B cell (primary cell): ENCODE results near the gene GAREM1. TPM values are rescaled to one million over a fixed set of nuclear protein-coding genes. Genes with fewer than 3 reads are reported as not detected.

Experiments used
- ATAC-seq: fragments of 200-7000 bp; cut with Tn5 transposase; one replicate; pipeline ENCODE4 v1.10.0; 2021; ENCODE audit warnings: low read depth, mild to moderate bottlenecking, moderate number of reproducible peaks, moderate library complexity
- CTCF ChIA-PET: fragments of 350-600 bp; sonication (Branson Sonifier 250); formaldehyde crosslinking; loops from one replicate; lab custom pipeline; 2021; ENCODE audit warnings: antibody characterized with exemption, inconsistent platforms; lab: Charles Lee
- POLR2A ChIA-PET: fragments of 350-600 bp; sonication (Branson Sonifier 250); formaldehyde crosslinking; loops from one replicate; lab custom pipeline; 2021; ENCODE audit warnings: antibody characterized with exemption; lab: Charles Lee
- DNase-seq: peaks from one replicate; pipeline ENCODE4 v3.0.0; 2013
- H2AFZ ChIP-seq: 2 replicates; pipeline ENCODE4 v1.6.1; 2012; ENCODE audit warnings: mild to moderate bottlenecking, low read depth, low read length; ENCODE audit not compliant: insufficient read depth, poor library complexity, severe bottlenecking
- H3K27ac ChIP-seq, 2 donors: 1 replicate in 1 of 2; 2 replicates in 1 of 2; pipeline ENCODE4 v1.5.1; 2012 to 2013; ENCODE audit warnings: low read length in 2 of 2, mild to moderate bottlenecking in 2 of 2, moderate library complexity in 1 of 2
- H3K27me3 ChIP-seq, 4 experiments: fragments of 200-600 bp in 1 of 4; sonication (generic) in 1 of 4; replicated peaks in 1 of 4; 1 replicate in 2 of 4; 2 replicates in 2 of 4; pipeline versions ENCODE4 v1.6.1 to v1.7.0; 2013 to 2016; ENCODE audit warnings: low read length in 3 of 4, mild to moderate bottlenecking in 2 of 4, mixed read lengths in 1 of 4, moderate library complexity in 1 of 4; ENCODE audit not compliant: insufficient read depth in 4 of 4, control insufficient read depth in 3 of 4; ENCODE audit errors: control extremely low read depth in 1 of 4
- H3K36me3 ChIP-seq, 2 experiments: replicated peaks in 1 of 2; 1 replicate in 1 of 2; 2 replicates in 1 of 2; pipeline versions ENCODE4 v1.6.1 to v1.7.1; 2013; ENCODE audit warnings: low read length in 1 of 2; ENCODE audit not compliant: insufficient read depth in 2 of 2, control insufficient read depth in 1 of 2; ENCODE audit errors: control extremely low read depth in 1 of 2, extremely low read depth in 1 of 2
- H3K4me1 ChIP-seq, 2 donors: fragments of 200-600 bp in 1 of 2; sonication (generic) in 1 of 2; 1 replicate in 1 of 2; 2 replicates in 1 of 2; pipeline versions ENCODE4 v1.5.1 to v1.6.1; 2013 to 2017; ENCODE audit warnings: low read length in 2 of 2; ENCODE audit not compliant: control insufficient read depth in 2 of 2, insufficient read depth in 2 of 2
- H3K4me2 ChIP-seq: replicated peaks from 2 replicates; pipeline ENCODE3; 2012; ENCODE audit warnings: mild to moderate bottlenecking, low read depth, low read length; ENCODE audit not compliant: poor library complexity, severe bottlenecking
- H3K4me3 ChIP-seq, 5 experiments: fragments of 200-600 bp in 1 of 5; sonication (generic) in 1 of 5; 1 replicate in 3 of 5; 2 replicates in 2 of 5; pipeline versions ENCODE4 v1.5.1 to v1.7.0; 2011 to 2016; ENCODE audit warnings: low read length in 4 of 5, mild to moderate bottlenecking in 4 of 5, low read depth in 2 of 5, control low read depth in 1 of 5, moderate library complexity in 1 of 5; ENCODE audit not compliant: insufficient read depth in 1 of 5; ENCODE audit errors: control extremely low read depth in 1 of 5, extremely low read depth in 1 of 5
- H3K79me2 ChIP-seq: fragments of 200-600 bp; sonication (generic); one replicate; pipeline ENCODE4 v1.6.0; 2016; ENCODE audit warnings: low read length; ENCODE audit not compliant: control insufficient read depth, insufficient read depth
- H3K9ac ChIP-seq: fragments of 200-600 bp; sonication (generic); 2 replicates; pipeline ENCODE4 v1.6.1; 2017; ENCODE audit warnings: mild to moderate bottlenecking, low read length, moderate library complexity
- H3K9me3 ChIP-seq, 3 donors: one replicate each; pipeline versions ENCODE4 v1.6.1 to v1.7.1; 2013; ENCODE audit warnings: low read length in 2 of 3; ENCODE audit not compliant: control insufficient read depth in 2 of 3, insufficient read depth in 1 of 3; ENCODE audit errors: control extremely low read depth in 1 of 3
- H4K20me1 ChIP-seq: 2 replicates; pipeline ENCODE4 v1.6.0; 2012; ENCODE audit warnings: mild to moderate bottlenecking, low read length; ENCODE audit not compliant: insufficient read depth, control insufficient read depth, poor library complexity, severe bottlenecking
- H3K27ac Mint-ChIP-seq: one replicate; pipeline ENCODE4 v1.8.0; 2021; ENCODE audit warnings: mixed read lengths
- H3K27me3 Mint-ChIP-seq: one replicate; pipeline ENCODE4 v1.8.0; 2021; ENCODE audit warnings: mixed read lengths
- H3K4me1 Mint-ChIP-seq: one replicate; pipeline ENCODE4 v1.8.0; 2021; ENCODE audit warnings: mixed read lengths
- H3K4me3 Mint-ChIP-seq: one replicate; pipeline ENCODE4 v1.8.0; 2021; ENCODE audit warnings: mixed read lengths
- H3K9me3 Mint-ChIP-seq: one replicate; pipeline ENCODE4 v1.8.0; 2022; ENCODE audit warnings: mixed read lengths; ENCODE audit not compliant: insufficient read depth
- CTCF ChIP-seq: fragments of 200-600 bp; IDR thresholded peaks from one replicate; pipeline ENCODE4 v1.8.0; 2022; ENCODE audit warnings: antibody characterized with exemption, mild to moderate bottlenecking
- EZH2 ChIP-seq: IDR thresholded peaks from 2 replicates; pipeline ENCODE4 v1.6.1; 2012; ENCODE audit warnings: borderline replicate concordance, low read depth, mild to moderate bottlenecking, moderate library complexity, low read length; ENCODE audit not compliant: insufficient read depth, poor library complexity, severe bottlenecking
- WGBS: methylation state at CpG from one replicate; pipeline ENCODE4 v1.1.5; 2013; ENCODE audit warnings: missing lambda C conversion rate; ENCODE audit not compliant: insufficient coverage; 5-methylcytosine and 5-hydroxymethylcytosine counted together
- intact Hi-C: fragments of 100-400 bp; cut with micrococcal nuclease; formaldehyde crosslinking; loops from one replicate; pipeline ENCODE4 v1.10.0; 2022
- polyA plus RNA-seq: library from polyadenylated mRNA; depleted of rRNA; stranded (reverse); fragments of >200 nt; gene quantifications from 2 replicates; pipeline ENCODE4 v1.2.3, GENCODE V29; 2012
- total RNA-seq, 2 donors: library from RNA; stranded (reverse); fragments of 120-200 nt in 1 of 2; gene quantifications; 1 replicate in 1 of 2; 2 replicates in 1 of 2; pipeline versions ENCODE4 v1.2.3 to v1.2.4, GENCODE V29; 2013 to 2022

The GAREM1 gene
- total and polyA plus RNA-seq, 2 donors (not counting 1 experiment from before 2014, with no cell fraction given), result not detected

- CTCF ChIA-PET, result no interaction called here
- no peak overlapping the region for H3K9ac ChIP-seq
- H3K9me3 ChIP-seq, result no peaks in the 10 kb centered on the region
- peaks cover 0 to 6% (median 2%) of the 10 kb centered on the region in 4 experiments for H3K27me3 ChIP-seq
- no peak for TF ChIP-seq CTCF
- TF ChIP-seq EZH2, result no peak
- H3K4me1 ChIP-seq, result no peaks in the 10 kb centered on the region
- intact Hi-C loops, result no loop called here
- ATAC-seq, result no peak
- POLR2A ChIA-PET, result no interaction called here
- 83% methylated on average over 1 of the region's 1 CpG for WGBS
- no peak for DNase-seq
- no peak overlapping the region for H3K4me2 ChIP-seq
- H4K20me1 ChIP-seq, result no peaks in the 10 kb centered on the region
- Mint-ChIP-seq H3K9me3 (no peaks in the 10 kb centered on the region), H3K27ac (no peak overlapping the region), H3K4me3 (no peak overlapping the region), H3K4me1 (no peaks in the 10 kb centered on the region), H3K27me3 (peaks cover 24% of the 10 kb centered on the region)
- no peak overlapping the region for H3K27ac ChIP-seq
- H3K36me3 ChIP-seq, result no peaks in the 10 kb centered on the region
- H2AFZ ChIP-seq, result no peak overlapping the region
- no peaks in the 10 kb centered on the region for H3K79me2 ChIP-seq
- H3K4me3 ChIP-seq, result no peak overlapping the region
Observed at GRCh38 chr18:32480581-32480980, 9.9 kb upstream of the GAREM1 start.

GRCh38 chr18:32478807-32479206 is 8.1 kb upstream of the GAREM1 start:
- intact Hi-C loops, result no loop called here
- CTCF ChIA-PET, result interaction anchor here (1.2 kb wide), 1 partner anchor 323 kb away, joined by 3 read pairs; no protein-coding TSS in a partner anchor
- Histone ChIP-seq H3K4me2 (no peak overlapping the region), H3K79me2 (no peaks in the 10 kb centered on the region), H3K9ac (no peak overlapping the region), H2AFZ (no peak overlapping the region), H4K20me1 (no peaks in the 10 kb centered on the region), H3K27ac (no peak overlapping the region), H3K4me3 (no peak overlapping the region), H3K27me3 (peaks cover 0 to 14% (median 2%) of the 10 kb centered on the region in 4 experiments), H3K36me3 (no peaks in the 10 kb centered on the region), H3K4me1 (no peaks in the 10 kb centered on the region), H3K9me3 (no peaks in the 10 kb centered on the region)
- H3K4me3 Mint-ChIP-seq, result no peak overlapping the region
- DNase-seq (no peak), ATAC-seq (no peak)
- H3K4me1 Mint-ChIP-seq, result no peaks in the 10 kb centered on the region
- no CpG with 5 or more reads among the region's 1 CpG for WGBS
- H3K27me3 Mint-ChIP-seq, result peaks cover 28% of the 10 kb centered on the region
- POLR2A ChIA-PET, result no interaction called here
- H3K9me3 Mint-ChIP-seq, result no peaks in the 10 kb centered on the region
- TF ChIP-seq EZH2 (no peak), CTCF (no peak)
- H3K27ac Mint-ChIP-seq, result no peak overlapping the region
